CD14-positive monocyte (primary cell): ENCODE measurements around the gene SDF4. TPM values are rescaled to one million over a fixed set of nuclear protein-coding genes. Genes with fewer than 3 reads are reported as not detected.

Source experiments
- DNase-seq, 3 donors: peaks; one replicate each; pipeline ENCODE4 v3.0.0-alpha.2; 2011 to 2022
- H2AFZ ChIP-seq: 2 replicates; pipeline ENCODE4 v1.6.0; 2012; ENCODE audit warnings: mild to moderate bottlenecking, low read depth, low read length, inconsistent platforms; ENCODE audit not compliant: insufficient read depth, poor library complexity, severe bottlenecking
- H3K27ac ChIP-seq, 2 donors: 1 replicate in 1 of 2; 2 replicates in 1 of 2; pipeline ENCODE4 v1.5.1; 2012 to 2013; ENCODE audit warnings: low read length in 2 of 2, control low read depth in 1 of 2, inconsistent platforms in 1 of 2, low read depth in 1 of 2, mild to moderate bottlenecking in 1 of 2
- H3K27me3 ChIP-seq, 2 donors: one replicate each; pipeline versions ENCODE4 v1.6.0 to v1.6.1; 2011 to 2013; ENCODE audit warnings: low read length in 2 of 2; ENCODE audit not compliant: control insufficient read depth in 2 of 2, insufficient read depth in 2 of 2
- H3K36me3 ChIP-seq, 2 donors: replicated peaks in 1 of 2; 1 replicate in 1 of 2; 2 replicates in 1 of 2; pipeline versions ENCODE4 v1.5.1 to v1.6.1; 2012 to 2013; ENCODE audit warnings: low read length in 2 of 2, control low read depth in 1 of 2, inconsistent platforms in 1 of 2, mild to moderate bottlenecking in 1 of 2; ENCODE audit not compliant: insufficient read depth in 2 of 2, control insufficient read depth in 1 of 2
- H3K4me1 ChIP-seq, 2 donors: 1 replicate in 1 of 2; 2 replicates in 1 of 2; pipeline versions ENCODE4 v1.5.1 to v1.6.1; 2012 to 2013; ENCODE audit warnings: low read length in 2 of 2, control low read depth in 1 of 2, inconsistent platforms in 1 of 2, mild to moderate bottlenecking in 1 of 2, moderate library complexity in 1 of 2; ENCODE audit not compliant: insufficient read depth in 2 of 2, control insufficient read depth in 1 of 2
- H3K4me2 ChIP-seq: replicated peaks from 2 replicates; pipeline ENCODE3; 2012; ENCODE audit warnings: low read length, moderate library complexity, mild to moderate bottlenecking; ENCODE audit not compliant: poor library complexity, severe bottlenecking; ENCODE audit errors: extremely low read depth
- H3K4me3 ChIP-seq, 3 experiments: fragments of 200-600 bp in 1 of 3; sonication (generic) in 1 of 3; replicated peaks in 1 of 3; 1 replicate in 2 of 3; 2 replicates in 1 of 3; pipeline ENCODE4 v1.5.1; 2011 to 2013; ENCODE audit warnings: low read length in 3 of 3, mild to moderate bottlenecking in 3 of 3, control low read depth in 2 of 3, low read depth in 2 of 3, inconsistent platforms in 1 of 3, moderate library complexity in 1 of 3
- H3K79me2 ChIP-seq: 2 replicates; pipeline ENCODE4 v1.6.0; 2012; ENCODE audit warnings: mild to moderate bottlenecking, control low read depth, inconsistent platforms, low read length, moderate library complexity; ENCODE audit not compliant: insufficient read depth
- H3K9ac ChIP-seq: 2 replicates; pipeline ENCODE4 v1.6.0; 2017; ENCODE audit warnings: low read length, mild to moderate bottlenecking; ENCODE audit not compliant: insufficient read depth, poor library complexity, severe bottlenecking
- H3K9me3 ChIP-seq, 2 donors: replicated peaks in 1 of 2; 1 replicate in 1 of 2; 2 replicates in 1 of 2; pipeline versions ENCODE4 v1.5.1 to v1.6.1; 2012 to 2013; ENCODE audit warnings: low read length in 2 of 2, control low read depth in 1 of 2; ENCODE audit not compliant: control insufficient read depth in 1 of 2, insufficient read depth in 1 of 2
- H4K20me1 ChIP-seq: 2 replicates; pipeline ENCODE4 v1.6.0; 2012; ENCODE audit warnings: mild to moderate bottlenecking, low read length, control low read depth, moderate library complexity; ENCODE audit not compliant: insufficient read depth
- H3K27ac Mint-ChIP-seq, 7 donors: one replicate each; pipeline ENCODE4 v1.8.0; 2020; ENCODE audit warnings: mild to moderate bottlenecking in 7 of 7, mixed read lengths in 7 of 7, moderate library complexity in 6 of 7, inconsistent platforms in 2 of 7
- H3K27me3 Mint-ChIP-seq, 3 donors: one replicate each; pipeline ENCODE4 v1.8.0; 2021 to 2022; ENCODE audit warnings: low read depth in 3 of 3, mild to moderate bottlenecking in 3 of 3, mixed read lengths in 3 of 3, moderate library complexity in 3 of 3, inconsistent platforms in 1 of 3
- H3K36me3 Mint-ChIP-seq, 2 donors: one replicate each; pipeline ENCODE4 v1.8.0; 2020; ENCODE audit warnings: mixed read lengths in 2 of 2, inconsistent platforms in 1 of 2, mild to moderate bottlenecking in 1 of 2
- H3K4me1 Mint-ChIP-seq: one replicate; pipeline ENCODE4 v1.8.0; 2020; ENCODE audit warnings: mild to moderate bottlenecking, mixed read lengths
- H3K4me3 Mint-ChIP-seq, 2 donors: one replicate each; pipeline ENCODE4 v1.8.0; 2020; ENCODE audit warnings: mild to moderate bottlenecking in 2 of 2, mixed read lengths in 2 of 2, moderate library complexity in 1 of 2
- H3K9me3 Mint-ChIP-seq, 7 donors: one replicate each; pipeline ENCODE4 v1.8.0; 2020 to 2022; ENCODE audit warnings: mixed read lengths in 7 of 7, mild to moderate bottlenecking in 6 of 7, moderate library complexity in 6 of 7, inconsistent platforms in 2 of 7
- CTCF ChIP-seq: fragments of 200-600 bp; IDR thresholded peaks from one replicate; pipeline ENCODE4 v1.8.0; 2022; ENCODE audit warnings: antibody characterized with exemption, mild to moderate bottlenecking
- WGBS: methylation state at CpG from one replicate; pipeline ENCODE4 v1.1.5; 2013; ENCODE audit warnings: missing lambda C conversion rate; ENCODE audit not compliant: insufficient coverage; 5-methylcytosine and 5-hydroxymethylcytosine counted together
- intact Hi-C, 2 donors: fragments of 100-400 bp; cut with micrococcal nuclease; formaldehyde crosslinking; loops; one replicate each; pipeline versions ENCODE4 v1.15.0 to v1.15.1; 2023
- polyA plus RNA-seq, 3 donors: library from polyadenylated mRNA; depleted of rRNA in 1 of 3; unstranded in 2 of 3; stranded (reverse) in 1 of 3; fragments of 300-500 nt in 2 of 3; fragments of >200 nt in 1 of 3; fragmentation: Illumina TruSeq in 2 of 3; gene quantifications; 1 replicate in 2 of 3; 2 replicates in 1 of 3; pipeline ENCODE4 v1.2.3, GENCODE V29; 2012 to 2021

SDF4 gene
- polyA plus RNA-seq, 3 donors, result 81.7 to 98.9 (median 89.0) TPM

DNA sequence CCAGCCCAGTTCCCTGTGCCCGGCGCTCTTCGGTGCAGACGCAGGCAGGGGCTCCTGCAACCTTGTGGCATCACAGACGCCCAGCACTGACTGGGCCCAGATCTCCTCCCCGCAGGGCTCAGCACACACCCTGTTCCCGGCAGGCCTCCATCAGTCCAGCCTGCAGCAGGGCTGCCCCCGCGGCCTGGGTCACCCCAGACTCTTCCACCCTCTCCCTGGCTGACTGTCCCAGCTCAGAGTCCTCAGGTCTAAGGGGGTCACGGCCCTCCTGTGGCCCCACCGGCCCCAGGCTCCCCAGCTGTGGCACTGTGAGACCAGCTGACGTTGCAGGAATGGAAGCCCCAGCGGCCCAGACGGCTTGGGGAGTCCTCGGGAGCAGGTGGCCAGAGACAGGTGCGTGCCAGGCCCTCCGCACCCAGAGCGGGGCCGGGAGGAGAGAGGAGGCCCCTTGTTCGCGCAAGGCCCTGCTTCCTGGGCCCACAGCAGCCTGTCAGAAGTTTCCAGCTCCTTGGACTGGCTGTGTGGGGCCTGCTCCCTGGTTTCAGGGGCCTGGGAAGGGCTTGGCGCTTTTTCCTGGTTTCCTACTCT lies 4.5 kb upstream of the SDF4 start:
- peaks cover 0 to 5% (median 0%) of the 10 kb centered on the region in 7 donors for H3K9me3 Mint-ChIP-seq
- no peak overlapping the region for H3K27ac ChIP-seq
- no peak overlapping the region for H3K4me2 ChIP-seq
- H3K27me3 ChIP-seq, result peaks cover 0 to 6% of the 10 kb centered on the region in 2 donors
- no peak for TF ChIP-seq CTCF
- H2AFZ ChIP-seq, result no peak overlapping the region
- peaks cover 13 to 15% of the 10 kb centered on the region in 2 donors for H3K36me3 Mint-ChIP-seq
- no peaks in the 10 kb centered on the region for H3K9me3 ChIP-seq
- peaks cover 0 to 3% of the 10 kb centered on the region in 2 donors for H3K36me3 ChIP-seq
- peaks cover 14% of the 10 kb centered on the region for H3K4me1 Mint-ChIP-seq
- no peak overlapping the region for H3K4me3 Mint-ChIP-seq
- intact Hi-C loops, result loop anchor here in 1 of 2 donors (10.0 kb wide), 1 partner anchor 201 kb away; no protein-coding TSS in a partner anchor
- H3K79me2 ChIP-seq, result peaks cover 24% of the 10 kb centered on the region
- peaks cover 6% of the 10 kb centered on the region for H4K20me1 ChIP-seq
- H3K27me3 Mint-ChIP-seq, result peaks cover 0 to 36% (median 1%) of the 10 kb centered on the region in 3 donors
- DNase-seq, result no peak
- WGBS, result 90% methylated on average over 20 of the region's 22 CpGs
- no peak overlapping the region for H3K9ac ChIP-seq
- peaks cover 3 to 13% of the 10 kb centered on the region in 2 donors for H3K4me1 ChIP-seq
- H3K4me3 ChIP-seq, result no peak overlapping the region
- H3K27ac Mint-ChIP-seq, result no peak overlapping the region

GRCh38 chr1:1235016-1235744 lies 3.4 kb upstream of the SDF4 start:
- peaks cover 14% of the 10 kb centered on the region for H4K20me1 ChIP-seq
- no peak overlapping the region for H2AFZ ChIP-seq
- no peak for DNase-seq
- H3K4me1 Mint-ChIP-seq, result peaks cover 25% of the 10 kb centered on the region
- H3K9ac ChIP-seq, result no peak overlapping the region
- peaks cover 14 to 24% of the 10 kb centered on the region in 2 donors for H3K4me1 ChIP-seq
- peaks cover 0 to 3% of the 10 kb centered on the region in 2 donors for H3K36me3 ChIP-seq
- H3K27me3 ChIP-seq, result peaks cover 0 to 6% of the 10 kb centered on the region in 2 donors
- H3K27ac ChIP-seq, result no peak overlapping the region
- no peak overlapping the region for H3K4me2 ChIP-seq
- H3K79me2 ChIP-seq, result peaks cover 35% of the 10 kb centered on the region
- H3K27me3 Mint-ChIP-seq, result peaks cover 0 to 33% (median 1%) of the 10 kb centered on the region in 3 donors
- intact Hi-C loops, result loop anchor here in 1 of 2 donors (10.0 kb wide), 1 partner anchor 200 kb away; no protein-coding TSS in a partner anchor
- WGBS, result 94% methylated on average over 24 of the region's 27 CpGs
- H3K9me3 ChIP-seq, result no peaks in the 10 kb centered on the region
- H3K9me3 Mint-ChIP-seq, result peaks cover 0 to 3% (median 0%) of the 10 kb centered on the region in 7 donors
- no peak for TF ChIP-seq CTCF
- H3K27ac Mint-ChIP-seq, result no peak overlapping the region
- H3K4me3 Mint-ChIP-seq, result no peak overlapping the region
- no peak overlapping the region for H3K4me3 ChIP-seq
- peaks cover 13 to 16% of the 10 kb centered on the region in 2 donors for H3K36me3 Mint-ChIP-seq
